NB4 (cell line): ENCODE data around the gene CNGA3.

Experiments used
- CTCF ChIP-seq: IDR thresholded peaks from one replicate; pipeline ENCODE4 v1.5.1; 2012; ENCODE audit warnings: low read depth, low read length
- POLR2A ChIP-seq: IDR thresholded peaks from 2 replicates; pipeline ENCODE4 v1.6.1; 2011; ENCODE audit warnings: mild to moderate bottlenecking; ENCODE audit not compliant: insufficient read length; ENCODE audit errors: extremely low read depth
- TF ChIP-seq, protein P1 (sequence below): IDR thresholded peaks from 2 replicates; pipeline ENCODE4 v1.6.1; 2011; ENCODE audit warnings: low read depth, low read length

- TF ChIP-seq POLR2A = no peak
- TF ChIP-seq, protein P1, sequence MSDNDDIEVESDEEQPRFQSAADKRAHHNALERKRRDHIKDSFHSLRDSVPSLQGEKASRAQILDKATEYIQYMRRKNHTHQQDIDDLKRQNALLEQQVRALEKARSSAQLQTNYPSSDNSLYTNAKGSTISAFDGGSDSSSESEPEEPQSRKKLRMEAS = no peak
- TF ChIP-seq CTCF = no peak
Measured at GRCh38 chr2:98445683-98446581, 99.7 kb downstream of the CNGA3 start.
